Gastrocnemius medialis (tissue), 4 donors: ENCODE measurements around the gene COQ8B.

Experiments used
- POLR2A ChIP-seq, 2 donors: fragments of 450-650 bp; IDR thresholded peaks; one replicate each; pipeline ENCODE4 v1.6.1; 2017; ENCODE audit warnings: antibody characterized with exemption in 2 of 2, mild to moderate bottlenecking in 2 of 2, moderate library complexity in 2 of 2
- TF ChIP-seq, protein P1 (sequence below), 5 experiments: fragments of 450-650 bp in 3 of 5; fragments of 200-600 bp in 2 of 5; sonication (generic) in 2 of 5; IDR thresholded peaks in 4 of 5; conservative IDR thresholded peaks in 1 of 5; 1 replicate in 4 of 5; 2 replicates in 1 of 5; pipeline ENCODE4 v1.5.1; 2016 to 2019; ENCODE audit warnings: antibody characterized with exemption in 5 of 5, mild to moderate bottlenecking in 3 of 5, moderate library complexity in 3 of 5

GRCh38 chr19:40689339-40690049 lies 27.2 kb downstream of the COQ8B start:
- TF ChIP-seq POLR2A (IDR thresholded peaks at IDR 0.05): no peak
- TF ChIP-seq, protein P1, sequence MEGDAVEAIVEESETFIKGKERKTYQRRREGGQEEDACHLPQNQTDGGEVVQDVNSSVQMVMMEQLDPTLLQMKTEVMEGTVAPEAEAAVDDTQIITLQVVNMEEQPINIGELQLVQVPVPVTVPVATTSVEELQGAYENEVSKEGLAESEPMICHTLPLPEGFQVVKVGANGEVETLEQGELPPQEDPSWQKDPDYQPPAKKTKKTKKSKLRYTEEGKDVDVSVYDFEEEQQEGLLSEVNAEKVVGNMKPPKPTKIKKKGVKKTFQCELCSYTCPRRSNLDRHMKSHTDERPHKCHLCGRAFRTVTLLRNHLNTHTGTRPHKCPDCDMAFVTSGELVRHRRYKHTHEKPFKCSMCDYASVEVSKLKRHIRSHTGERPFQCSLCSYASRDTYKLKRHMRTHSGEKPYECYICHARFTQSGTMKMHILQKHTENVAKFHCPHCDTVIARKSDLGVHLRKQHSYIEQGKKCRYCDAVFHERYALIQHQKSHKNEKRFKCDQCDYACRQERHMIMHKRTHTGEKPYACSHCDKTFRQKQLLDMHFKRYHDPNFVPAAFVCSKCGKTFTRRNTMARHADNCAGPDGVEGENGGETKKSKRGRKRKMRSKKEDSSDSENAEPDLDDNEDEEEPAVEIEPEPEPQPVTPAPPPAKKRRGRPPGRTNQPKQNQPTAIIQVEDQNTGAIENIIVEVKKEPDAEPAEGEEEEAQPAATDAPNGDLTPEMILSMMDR (IDR thresholded peaks at IDR 0.05 in 4 of 5, conservative IDR thresholded peaks at IDR 0.05 in 1 of 5): no peak
